ENCODE measurements around the gene KIZ.

KIZ gene

GRCh38 chr20:21106171-21107017 is 19.5 kb upstream of the KIZ start, which contains the start of gene LINC00237:
Gene LINC00237, minus strand, starts transcription at chr20:21106358.
- TF ChIP-seq CTCF (IDR thresholded peaks at IDR 0.05), result no peak

GRCh38 chr20:21109144-21109543 is 16.7 kb upstream of the KIZ start:
- no peak for TF ChIP-seq CTCF (IDR thresholded peaks at IDR 0.05)

- no peak for TF ChIP-seq CTCF (IDR thresholded peaks at IDR 0.05)
Measured at GRCh38 chr20:21110811-21111210, 15.1 kb upstream of the KIZ start.

GRCh38 chr20:21111416-21111815 is 14.5 kb upstream of the KIZ start:
- no peak for TF ChIP-seq CTCF (IDR thresholded peaks at IDR 0.05)

GRCh38 chr20:21113697-21114096 is 12.2 kb upstream of the KIZ start:
- TF ChIP-seq CTCF (IDR thresholded peaks at IDR 0.05), result no peak

GRCh38 chr20:21114584-21114983 is 11.3 kb upstream of the KIZ start:
- TF ChIP-seq CTCF (IDR thresholded peaks at IDR 0.05), result no peak

- no peak for TF ChIP-seq CTCF (IDR thresholded peaks at IDR 0.05)
Measured at GRCh38 chr20:21117521-21117920, 8.4 kb upstream of the KIZ start.

Measured in LNCAP (cell line).